ENCODE data around the gene GALNT10.

GALNT10 gene

DNA sequence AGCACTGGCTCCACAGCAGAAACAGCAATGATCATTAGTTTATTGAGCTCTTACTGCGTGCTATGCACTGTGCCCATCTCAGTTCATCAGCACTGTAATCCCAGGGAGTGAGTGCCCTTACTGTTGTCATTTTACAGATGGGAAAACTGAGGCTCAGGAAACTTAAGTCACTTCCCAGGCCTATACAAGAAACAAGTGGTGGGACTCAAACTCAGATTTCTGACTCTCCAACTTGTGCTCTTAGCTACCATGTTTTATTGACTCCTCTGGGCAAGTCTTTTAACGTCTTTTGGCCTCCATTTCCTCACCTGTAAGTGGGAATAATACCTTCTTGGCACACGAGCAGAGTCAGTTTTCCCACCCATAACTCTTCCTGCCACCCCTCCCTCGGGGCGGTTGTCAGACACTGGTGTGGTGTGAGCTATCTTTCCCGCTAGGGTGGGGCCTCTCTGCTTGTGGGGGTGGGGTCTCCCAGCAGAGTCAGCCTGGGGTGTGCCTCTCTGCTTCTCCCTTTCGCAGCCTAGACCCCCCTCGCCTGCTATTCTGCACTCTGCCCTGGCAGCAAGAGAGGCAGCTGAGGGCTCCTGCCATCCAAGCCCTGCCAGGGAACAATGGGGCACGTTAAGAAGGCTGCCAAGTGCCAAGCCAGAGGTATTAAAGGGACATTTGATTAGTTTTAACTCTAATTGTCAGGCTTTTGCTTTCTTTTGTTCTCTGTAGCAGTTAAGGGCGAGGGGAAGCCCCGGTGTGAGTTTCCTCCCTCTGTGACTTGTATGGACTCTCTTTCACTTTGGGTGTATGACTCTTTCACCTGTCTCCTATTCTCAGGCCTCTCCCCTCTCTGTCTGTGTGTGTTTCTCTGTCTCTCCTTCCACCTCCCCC is 12.1 kb downstream of the GALNT10 start:
- DNase-seq = peak in 14 of 56 donors; percentile 8 to 66 (median 21)

DNA sequence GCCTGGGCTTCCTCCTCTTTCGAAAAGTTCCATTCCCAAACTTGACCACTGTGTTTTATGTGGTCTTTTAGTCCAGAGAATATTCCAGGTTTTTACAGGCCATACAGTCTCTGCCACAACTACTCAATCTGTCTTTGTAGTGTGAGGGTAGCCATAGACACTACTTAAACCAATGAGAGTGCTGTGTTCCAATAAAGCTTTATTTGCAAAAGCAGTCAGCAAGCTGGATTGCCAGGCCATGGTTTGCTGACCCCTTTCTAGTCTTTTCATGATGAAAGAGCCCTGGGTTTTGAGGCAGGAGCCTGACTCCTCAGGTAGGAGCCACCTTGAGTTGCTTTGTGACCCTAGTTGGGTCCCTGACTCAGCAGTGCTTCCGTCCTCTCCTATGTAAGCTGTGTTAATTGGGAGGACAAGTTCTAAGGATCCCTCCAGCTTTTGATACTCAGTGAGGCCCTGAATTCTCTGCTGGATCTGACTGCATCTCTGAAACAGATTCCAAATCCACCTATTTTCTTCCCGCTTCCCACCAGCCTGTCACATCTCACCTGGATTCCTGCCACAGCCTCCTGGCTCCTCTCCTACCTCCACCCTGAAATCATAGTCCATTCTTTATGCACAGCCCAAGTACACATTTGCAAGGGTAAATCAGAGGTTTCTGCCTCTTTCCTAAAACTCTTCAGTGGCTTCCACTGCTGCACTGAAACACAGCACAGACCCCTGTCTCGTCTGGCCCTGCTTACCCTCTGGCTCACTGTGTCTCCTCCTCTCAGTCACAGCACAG is 13.5 kb downstream of the GALNT10 start:
- no peak for DNase-seq

DNA sequence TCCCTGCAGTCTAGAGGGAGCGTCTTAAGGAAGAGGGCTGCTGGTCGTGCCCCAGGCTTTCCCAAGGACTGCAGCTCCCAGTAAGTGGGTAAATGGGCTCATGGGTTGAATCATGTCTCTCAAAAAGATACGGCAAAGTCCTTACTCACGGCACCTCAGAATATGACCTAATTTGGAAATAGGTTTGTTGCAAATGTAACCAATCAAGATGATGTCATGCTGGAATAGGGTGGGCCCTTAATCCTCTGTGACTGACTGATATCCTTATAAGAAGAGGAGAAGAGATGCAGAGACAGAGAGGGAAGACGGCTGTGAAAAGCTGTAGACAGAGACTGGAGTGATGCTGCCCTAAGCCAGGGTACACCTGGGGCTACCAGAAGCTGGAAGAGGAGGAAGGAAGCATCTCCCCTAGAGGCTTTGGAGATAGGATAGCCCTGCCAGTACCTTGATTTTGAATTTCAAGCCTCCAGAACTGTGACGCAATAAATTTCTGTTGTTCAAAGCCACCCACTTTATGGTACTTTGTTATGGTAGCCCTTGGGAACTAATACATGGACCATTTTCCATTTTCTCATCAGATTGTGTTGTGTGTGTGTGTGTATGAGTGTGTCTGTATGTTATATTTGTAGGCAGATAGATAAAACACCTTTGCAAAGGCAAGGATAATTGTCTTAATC is 15.0 kb downstream of the GALNT10 start:
- DNase-seq = no peak

DNA sequence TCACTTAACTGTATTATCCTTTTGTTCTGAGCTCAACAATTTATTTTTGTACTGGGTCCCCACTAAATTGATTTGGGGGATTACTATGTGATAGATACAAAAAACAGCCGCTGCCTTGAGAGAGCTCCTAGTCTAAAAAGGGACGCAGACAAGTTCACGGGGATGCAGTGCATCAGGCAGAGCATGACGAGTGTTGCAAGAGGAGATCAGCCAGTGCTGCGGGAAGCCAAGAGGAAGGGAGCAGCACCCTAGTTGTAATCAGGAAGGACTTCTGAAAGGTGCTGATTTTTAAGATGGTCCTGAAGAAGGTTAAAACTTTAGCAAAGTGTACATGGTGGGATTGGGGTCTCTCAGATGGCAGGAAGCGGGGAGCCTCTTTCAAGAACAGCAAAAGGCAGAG is 15.8 kb downstream of the GALNT10 start:
- DNase-seq = peak in 7 of 56 donors; percentile 3 to 25 (median 14)

DNA sequence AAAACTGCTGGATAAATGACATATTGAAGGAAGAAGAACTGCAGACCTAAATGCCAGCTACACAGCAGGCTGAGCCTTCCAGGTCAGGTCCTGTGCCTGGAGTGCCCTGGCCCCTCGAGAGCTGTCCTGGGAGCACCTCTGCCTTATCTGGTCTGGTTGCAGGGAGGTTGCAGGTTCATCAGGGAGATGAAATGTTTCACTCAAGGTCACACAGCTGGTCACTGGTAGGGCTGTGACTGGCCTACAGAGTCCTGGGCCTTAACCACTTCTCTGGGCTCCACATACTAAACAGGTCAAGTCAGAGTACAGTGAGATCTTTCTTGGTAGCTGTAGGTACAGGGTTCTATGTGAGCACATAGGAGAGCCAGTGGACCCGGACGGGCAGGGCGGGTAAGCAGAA is 16.7 kb downstream of the GALNT10 start:
- DNase-seq = no peak

DNA sequence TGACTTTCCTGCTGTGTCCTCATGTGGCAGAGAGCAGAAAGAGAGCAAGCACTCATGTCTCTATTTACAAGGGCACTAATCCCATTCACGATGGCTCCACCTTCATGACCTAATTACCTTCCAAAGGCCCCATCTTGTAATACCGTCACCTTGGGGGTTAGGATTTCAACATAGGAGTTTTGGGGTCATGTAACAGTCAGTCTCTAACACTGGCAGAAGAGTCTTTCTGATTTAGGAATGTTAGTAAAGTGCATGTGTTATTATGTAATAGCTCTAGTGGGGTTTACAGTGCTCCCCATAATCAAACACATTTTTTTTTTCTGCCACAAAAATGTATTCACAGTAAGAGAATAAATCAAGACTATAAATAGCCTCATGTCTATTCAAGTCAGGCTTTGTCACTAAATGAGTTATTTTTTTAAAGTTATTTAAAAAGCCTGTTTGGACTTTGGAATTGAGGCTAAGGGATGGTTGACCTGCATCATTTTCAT is 19.1 kb downstream of the GALNT10 start:
- no peak for DNase-seq

DNA sequence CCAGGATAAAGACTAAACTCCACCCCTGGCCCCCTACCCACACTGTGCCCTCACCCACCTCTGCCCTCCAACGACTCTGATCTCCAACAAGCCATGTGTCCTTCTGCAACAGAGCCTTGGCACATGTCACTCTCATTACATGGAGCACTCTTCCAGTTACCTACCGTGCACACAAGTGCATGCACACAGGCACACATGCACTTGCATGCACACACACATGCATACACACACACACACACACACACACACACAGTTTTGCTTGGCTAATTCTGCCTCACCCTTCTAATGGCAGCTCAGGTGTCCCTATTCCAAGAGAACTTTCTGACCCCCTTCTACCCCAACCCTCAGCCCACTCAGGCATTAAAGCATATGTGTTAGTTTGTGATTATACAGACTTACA is 19.6 kb downstream of the GALNT10 start:
- DNase-seq = no peak

DNA sequence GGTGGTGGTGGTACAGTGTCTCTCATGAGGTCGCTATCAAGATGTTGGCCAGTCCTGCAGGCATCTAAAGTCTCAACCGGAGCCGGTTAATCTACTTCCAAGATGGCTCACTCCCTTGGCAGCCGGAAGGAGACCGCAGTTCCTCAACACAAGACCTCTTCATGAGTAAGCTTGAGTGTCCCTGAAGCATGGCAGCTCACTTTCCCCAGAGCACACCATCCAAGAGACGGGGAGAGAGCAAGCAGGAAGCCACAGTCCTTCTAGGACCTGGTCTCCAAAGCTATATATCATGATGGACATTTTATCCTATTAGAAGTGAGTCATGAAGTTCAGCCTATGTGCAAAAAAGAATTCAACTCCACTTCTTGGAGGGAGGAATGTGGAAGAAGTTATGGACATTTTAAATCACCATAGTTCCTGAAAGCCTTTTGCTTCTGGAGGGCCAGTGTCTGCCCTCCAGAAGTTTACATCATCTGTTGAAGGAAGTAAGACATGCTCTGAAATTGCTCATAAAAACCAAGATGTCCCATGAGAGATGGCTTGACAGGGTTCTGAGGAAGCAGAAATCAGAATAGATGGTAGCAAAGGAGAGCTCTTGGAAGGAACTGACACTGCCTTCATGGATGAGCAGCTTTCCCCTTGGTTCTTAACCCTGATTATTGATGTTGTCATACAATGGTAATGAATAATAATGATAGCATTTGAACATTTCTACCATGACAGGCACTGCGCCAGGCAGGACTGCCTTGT is 21.3 kb downstream of the GALNT10 start:
- no peak for DNase-seq

DNA sequence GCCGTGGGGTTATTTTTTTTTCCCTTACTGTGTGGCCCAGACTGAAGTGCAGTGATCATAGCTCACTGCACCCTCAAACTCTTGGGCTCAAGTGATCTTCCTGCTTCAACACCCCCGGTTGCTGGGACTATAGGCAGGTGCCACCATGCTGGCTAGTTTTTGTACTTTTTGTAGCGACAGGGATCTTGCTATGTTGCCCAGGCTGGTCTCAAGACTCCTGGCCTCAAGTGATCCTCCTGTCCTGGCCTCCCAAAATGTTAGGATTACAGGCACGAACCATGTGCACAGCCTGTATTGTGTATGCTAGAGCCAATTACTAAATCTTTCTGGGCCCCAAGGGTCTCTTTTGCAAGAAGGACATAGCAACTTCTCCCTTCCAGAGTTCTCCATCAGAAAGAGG is 23.1 kb downstream of the GALNT10 start:
- DNase-seq = no peak

DNA sequence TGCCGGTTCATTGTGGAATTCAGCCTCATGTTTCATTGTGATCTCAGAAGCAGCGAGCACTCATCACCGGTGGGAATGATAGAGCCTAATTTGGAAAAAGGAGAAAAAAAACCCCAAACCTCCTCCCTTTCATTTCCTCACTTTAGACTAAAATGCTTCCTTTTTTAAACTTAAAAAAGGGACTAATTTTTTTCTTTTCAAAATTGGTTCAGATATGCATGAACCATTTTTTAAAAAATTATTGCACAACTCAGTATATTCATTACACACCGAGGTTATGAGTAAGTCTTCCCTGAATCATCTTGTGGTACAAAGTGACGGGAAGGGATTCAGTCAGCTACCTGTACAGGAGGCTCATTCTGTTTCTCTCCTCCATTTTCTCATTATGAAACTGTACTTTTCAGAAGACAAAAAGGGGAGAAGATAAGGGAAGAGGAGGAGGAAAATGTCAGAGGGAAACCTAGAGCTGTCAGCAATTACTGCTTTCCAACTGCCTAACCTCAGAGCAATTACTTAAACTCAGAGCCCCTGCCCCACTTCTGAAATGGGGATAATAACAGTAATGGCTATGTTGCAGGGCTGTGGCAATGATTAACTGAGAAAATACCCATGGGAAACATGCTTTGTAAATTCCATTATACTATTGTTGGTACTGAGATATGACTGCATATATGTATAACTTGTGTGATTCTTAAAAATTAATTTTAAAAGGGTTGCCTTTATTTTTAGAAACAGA is 24.0 kb downstream of the GALNT10 start:
- no peak for DNase-seq

DNA sequence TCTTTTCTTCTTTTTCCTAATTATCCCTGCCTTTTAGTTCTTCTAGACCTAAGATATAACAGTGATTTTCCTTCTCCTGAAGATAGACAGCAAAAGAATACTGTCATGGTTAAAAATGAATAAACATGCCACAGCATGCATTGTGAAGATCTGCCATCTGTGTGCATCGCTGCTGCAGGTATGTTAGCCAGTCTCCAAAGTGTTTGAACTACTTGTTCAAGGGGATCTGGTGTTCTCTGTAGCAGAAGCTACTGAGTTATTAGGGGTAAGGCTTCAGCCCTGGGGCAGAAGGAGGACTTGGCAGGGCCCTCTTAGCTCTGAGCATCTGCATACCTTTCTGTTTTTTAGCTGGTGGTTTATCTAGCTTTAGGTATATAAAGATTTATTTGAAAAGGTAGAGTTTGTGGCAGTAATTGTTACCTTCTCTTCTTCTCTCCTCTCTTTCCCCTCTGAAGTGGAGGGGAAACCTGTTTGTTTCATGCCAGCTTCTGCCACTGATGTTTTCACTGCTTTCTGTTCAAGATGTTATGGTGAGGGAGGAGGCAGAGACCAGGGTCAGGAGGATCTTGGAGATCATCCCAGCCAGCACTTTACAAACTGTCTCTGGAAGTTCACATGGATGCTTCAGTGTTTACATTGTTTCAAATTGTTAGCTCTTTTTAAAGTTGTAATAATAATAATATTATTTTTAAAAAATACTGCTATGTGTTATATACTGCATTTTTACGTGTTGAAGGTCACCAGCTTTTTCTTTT is 25.2 kb downstream of the GALNT10 start:
- DNase-seq = no peak

DNA sequence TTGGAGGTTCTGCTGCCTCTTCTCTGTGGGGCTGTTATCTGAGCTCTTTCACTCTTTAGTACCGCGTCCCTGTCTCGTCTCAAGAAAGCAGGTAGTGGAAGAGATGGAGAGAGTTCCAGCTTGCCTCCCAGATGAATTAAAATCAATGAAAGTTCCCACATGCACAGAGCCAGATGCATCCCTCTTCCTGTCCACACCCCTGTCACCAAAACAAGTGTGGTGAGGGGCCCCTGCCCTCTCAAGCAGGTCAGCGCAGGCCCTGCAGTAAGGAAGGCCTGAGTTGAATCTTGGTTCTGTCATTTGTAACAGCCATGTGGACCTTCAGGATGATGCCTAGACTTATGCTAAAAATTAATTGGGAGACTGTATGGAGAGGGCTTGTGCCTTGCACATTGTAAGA is 26.9 kb downstream of the GALNT10 start:
- no peak for DNase-seq

DNA sequence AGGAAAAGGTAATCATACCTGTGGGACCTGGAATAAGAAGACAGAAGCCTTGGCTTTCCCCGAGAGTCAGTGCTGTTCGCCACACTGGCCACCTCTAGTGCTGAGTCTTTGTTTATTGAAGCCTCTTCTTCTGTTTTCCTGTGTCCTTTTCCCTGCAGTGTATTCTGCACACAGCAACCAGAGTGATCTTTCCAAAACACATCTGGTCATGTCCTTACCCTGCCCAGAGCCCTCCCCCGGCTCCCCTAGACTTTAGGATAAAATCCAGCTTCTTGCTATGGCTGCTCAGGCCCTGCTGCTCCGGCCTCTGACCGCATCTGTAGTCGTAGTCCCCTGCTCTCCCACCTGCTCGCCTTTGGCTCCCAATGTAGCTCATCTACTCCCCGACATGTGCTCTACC is 28.3 kb downstream of the GALNT10 start:
- no peak for DNase-seq

DNA sequence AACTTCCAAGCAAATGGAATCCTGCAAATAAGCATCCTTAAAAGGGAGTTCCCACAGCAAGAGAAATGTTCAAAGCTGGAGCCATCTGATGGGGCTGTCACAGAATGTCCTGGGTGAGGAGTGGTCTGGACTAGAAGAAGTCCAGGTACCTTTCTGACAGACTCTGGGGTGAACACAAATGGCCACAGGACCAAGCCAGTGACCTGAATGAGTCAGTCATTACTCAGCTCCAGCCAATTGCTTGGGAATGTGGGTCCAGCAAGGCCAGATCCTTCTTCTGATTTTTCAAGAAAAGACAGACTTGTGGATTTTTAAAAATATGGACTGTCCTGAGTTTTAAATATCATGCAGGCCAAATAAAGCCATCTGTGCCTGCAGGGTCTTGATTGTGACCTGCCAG is 30.1 kb downstream of the GALNT10 start:
- DNase-seq = no peak

DNA sequence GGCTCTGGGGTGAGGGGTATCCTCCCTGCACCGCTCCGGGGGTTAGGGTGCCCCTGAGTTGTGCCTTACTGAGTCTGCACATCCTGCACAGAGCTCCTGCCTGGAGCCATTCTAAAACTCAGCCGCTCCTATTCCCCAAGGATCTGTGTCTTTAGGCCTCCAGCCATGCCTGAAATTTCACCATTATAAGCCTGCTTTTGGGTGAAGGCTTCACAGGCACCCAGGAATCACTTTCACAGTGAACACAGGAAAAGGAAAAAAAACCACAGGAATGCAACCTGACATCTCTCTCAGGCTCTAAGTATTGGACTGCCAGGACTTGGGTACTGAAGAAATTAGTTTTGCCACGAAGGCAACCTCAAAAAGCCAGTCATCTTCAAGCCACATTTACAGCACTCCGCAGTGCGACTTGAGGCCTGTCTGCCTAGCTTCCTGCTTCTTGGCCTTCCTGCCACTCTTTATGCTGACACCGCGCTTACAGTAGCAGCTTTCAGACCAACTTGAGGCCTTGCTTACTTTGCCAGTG is 30.9 kb downstream of the GALNT10 start:
- peak in 7 of 56 donors; percentile 5 to 34 (median 11) for DNase-seq

DNA sequence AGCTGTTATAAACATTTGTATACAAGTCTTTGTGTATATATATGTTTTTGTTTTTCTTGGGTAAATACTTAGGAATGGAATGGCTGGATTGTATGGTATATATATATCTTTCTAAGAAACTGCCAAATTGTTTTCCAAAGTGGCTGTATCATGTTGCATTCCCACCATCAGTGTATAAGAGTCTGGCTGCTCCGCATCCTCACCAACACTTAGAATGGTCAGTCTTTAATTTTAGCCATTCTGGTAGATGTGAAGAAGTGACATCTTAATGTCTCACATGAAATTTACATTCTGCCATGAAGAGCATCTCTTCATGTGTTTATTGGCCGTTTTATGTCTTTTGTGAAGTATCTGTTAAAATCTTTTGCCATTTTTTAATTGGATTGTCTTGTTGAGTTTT is 31.9 kb downstream of the GALNT10 start:
- DNase-seq = no peak

DNA sequence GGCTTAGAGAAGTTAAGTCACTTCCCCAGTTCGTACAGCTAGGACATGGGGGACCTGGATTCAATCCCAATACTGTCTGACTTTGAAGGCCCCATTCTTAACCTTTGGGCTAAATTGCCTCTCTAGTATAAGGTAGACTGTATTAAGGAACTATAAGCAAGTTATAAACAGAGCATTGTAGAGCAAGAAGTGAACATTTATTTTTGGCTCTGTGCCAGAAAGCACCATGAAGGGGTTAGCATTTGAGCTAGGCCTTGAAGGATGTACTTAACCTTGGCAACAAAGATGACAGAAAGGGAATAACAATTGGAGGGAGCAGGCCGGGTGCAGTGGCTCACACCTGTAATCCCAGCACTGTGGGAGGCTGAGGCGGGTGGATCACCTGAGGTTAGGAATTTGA is 32.8 kb downstream of the GALNT10 start:
- DNase-seq = no peak

DNA sequence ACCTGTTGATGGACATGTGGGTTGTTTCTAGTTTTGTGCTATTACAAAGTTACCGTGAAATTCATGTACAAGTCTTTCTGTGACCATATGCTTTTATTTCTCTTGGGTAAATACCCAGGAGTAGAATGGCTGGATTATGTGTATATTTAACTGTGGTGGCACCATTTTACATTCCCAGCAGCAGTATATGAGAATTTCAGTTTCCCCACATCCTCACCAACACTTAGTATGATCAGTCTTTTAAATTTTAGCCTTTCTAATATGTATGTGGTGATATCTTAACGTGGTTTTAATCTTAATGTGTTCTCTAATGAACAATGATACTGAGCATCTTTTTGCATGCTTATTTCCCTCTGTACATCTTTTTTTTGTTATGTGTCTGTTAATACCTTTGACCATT is 36.6 kb downstream of the GALNT10 start:
- DNase-seq = no peak

DNA sequence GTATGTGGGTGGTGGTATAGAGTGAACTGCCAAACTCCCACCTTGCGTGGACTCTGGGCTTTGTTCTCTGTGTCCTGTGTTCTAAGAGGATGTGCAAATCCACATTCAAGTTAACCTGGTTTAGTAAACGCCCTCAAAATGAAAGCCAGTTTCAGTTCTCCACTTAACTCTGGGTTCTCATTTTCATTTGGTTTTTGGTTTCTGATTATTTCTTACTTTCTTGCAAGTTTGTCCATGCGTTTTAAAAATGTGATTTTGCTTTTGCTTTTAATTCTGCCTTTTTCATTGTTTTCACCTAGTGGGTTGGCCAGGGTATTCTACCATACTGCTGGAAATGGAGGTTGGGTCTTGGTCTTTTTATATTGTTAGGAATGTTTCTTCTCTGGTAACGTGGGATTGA is 38.2 kb downstream of the GALNT10 start:
- no peak for DNase-seq

Measured in amygdala (tissue), 56 donors.